ENCODE results near the gene PDE6G.

PDE6G gene

GRCh38 chr17:81656835-81657234 is 493 bp upstream of the PDE6G start:
- no peaks in the 10 kb centered on the region for H4K20me1 ChIP-seq (ENCODE audit: insufficient read depth, low read length, poor library complexity, severe bottlenecking)
- peaks cover 32% of the 10 kb centered on the region for H3K4me1 ChIP-seq (ENCODE audit: insufficient read depth, low read length, poor library complexity, severe bottlenecking)
- H3K9me2 ChIP-seq (replicated peaks; ENCODE audit: low read depth, low read length) = no peaks in the 10 kb centered on the region
- H2AFZ ChIP-seq (ENCODE audit: low read length) = no peak overlapping the region
- H3K27me3 ChIP-seq (ENCODE audit: insufficient read depth, low read length, poor library complexity, severe bottlenecking) = no peaks in the 10 kb centered on the region
- peak overlapping the region; percentile 55 for H3K4me2 ChIP-seq (ENCODE audit: low read depth, low read length, poor library complexity, severe bottlenecking)
- no peaks in the 10 kb centered on the region for H3K36me3 ChIP-seq (ENCODE audit: insufficient read depth, low read length)
- peak overlapping the region; percentile 37 for H3K9ac ChIP-seq (ENCODE audit: low read depth, low read length, poor library complexity, severe bottlenecking)
- H3K79me2 ChIP-seq (ENCODE audit: insufficient read depth, low read length) = no peaks in the 10 kb centered on the region
- TF ChIP-seq, protein P1, sequence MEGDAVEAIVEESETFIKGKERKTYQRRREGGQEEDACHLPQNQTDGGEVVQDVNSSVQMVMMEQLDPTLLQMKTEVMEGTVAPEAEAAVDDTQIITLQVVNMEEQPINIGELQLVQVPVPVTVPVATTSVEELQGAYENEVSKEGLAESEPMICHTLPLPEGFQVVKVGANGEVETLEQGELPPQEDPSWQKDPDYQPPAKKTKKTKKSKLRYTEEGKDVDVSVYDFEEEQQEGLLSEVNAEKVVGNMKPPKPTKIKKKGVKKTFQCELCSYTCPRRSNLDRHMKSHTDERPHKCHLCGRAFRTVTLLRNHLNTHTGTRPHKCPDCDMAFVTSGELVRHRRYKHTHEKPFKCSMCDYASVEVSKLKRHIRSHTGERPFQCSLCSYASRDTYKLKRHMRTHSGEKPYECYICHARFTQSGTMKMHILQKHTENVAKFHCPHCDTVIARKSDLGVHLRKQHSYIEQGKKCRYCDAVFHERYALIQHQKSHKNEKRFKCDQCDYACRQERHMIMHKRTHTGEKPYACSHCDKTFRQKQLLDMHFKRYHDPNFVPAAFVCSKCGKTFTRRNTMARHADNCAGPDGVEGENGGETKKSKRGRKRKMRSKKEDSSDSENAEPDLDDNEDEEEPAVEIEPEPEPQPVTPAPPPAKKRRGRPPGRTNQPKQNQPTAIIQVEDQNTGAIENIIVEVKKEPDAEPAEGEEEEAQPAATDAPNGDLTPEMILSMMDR (conservative IDR thresholded peaks at IDR 0.05; ENCODE audit: low read length) = no peak
- TF ChIP-seq EZH2phosphoT487 (IDR thresholded peaks at IDR 0.05; ENCODE audit: borderline replicate concordance) = no peak
- H3K9me3 ChIP-seq (ENCODE audit: insufficient read depth, low read depth, low read length) = no peaks in the 10 kb centered on the region
- H3K4me3 ChIP-seq (ENCODE audit: low read length, poor library complexity, severe bottlenecking) = peak overlapping the region; percentile 16
- H3F3A ChIP-seq (ENCODE audit: low read depth) = no peaks in the 10 kb centered on the region

GRCh38 chr17:81655378-81656117 is 794 bp downstream of the PDE6G start:
- Histone ChIP-seq H3K27me3 (ENCODE audit: insufficient read depth, low read length, poor library complexity, severe bottlenecking) (no peaks in the 10 kb centered on the region), H3K9me2 (replicated peaks; ENCODE audit: low read depth, low read length) (no peaks in the 10 kb centered on the region), H4K20me1 (ENCODE audit: insufficient read depth, low read length, poor library complexity, severe bottlenecking) (no peaks in the 10 kb centered on the region), H3K9ac (ENCODE audit: low read depth, low read length, poor library complexity, severe bottlenecking) (no peak overlapping the region), H3K4me3 (ENCODE audit: low read length, poor library complexity, severe bottlenecking) (no peak overlapping the region), H3K9me3 (ENCODE audit: insufficient read depth, low read depth, low read length) (no peaks in the 10 kb centered on the region), H3F3A (ENCODE audit: low read depth) (no peaks in the 10 kb centered on the region), H2AFZ (ENCODE audit: low read length) (no peak overlapping the region), H3K36me3 (ENCODE audit: insufficient read depth, low read length) (no peaks in the 10 kb centered on the region), H3K4me2 (ENCODE audit: low read depth, low read length, poor library complexity, severe bottlenecking) (no peak overlapping the region), H3K79me2 (ENCODE audit: insufficient read depth, low read length) (no peaks in the 10 kb centered on the region), H3K4me1 (ENCODE audit: insufficient read depth, low read length, poor library complexity, severe bottlenecking) (peaks cover 32% of the 10 kb centered on the region)
- no peak for TF ChIP-seq EZH2phosphoT487 (IDR thresholded peaks at IDR 0.05; ENCODE audit: borderline replicate concordance)
- TF ChIP-seq, protein P1 (conservative IDR thresholded peaks at IDR 0.05; ENCODE audit: low read length) = no peak

GRCh38 chr17:81652906-81653771 is 3.2 kb downstream of the PDE6G start:
- peak overlapping the region; percentile 90 for H3K4me2 ChIP-seq (ENCODE audit: low read depth, low read length, poor library complexity, severe bottlenecking)
- peak overlapping the region; percentile 82 for H3K4me3 ChIP-seq (ENCODE audit: low read length, poor library complexity, severe bottlenecking)

More at GRCh38 chr17:81652906-81653771, 3.2 kb downstream of the PDE6G start:
- H4K20me1 ChIP-seq (ENCODE audit: insufficient read depth, low read length, poor library complexity, severe bottlenecking) = no peaks in the 10 kb centered on the region
- H3K9me3 ChIP-seq (ENCODE audit: insufficient read depth, low read depth, low read length) = no peaks in the 10 kb centered on the region
- no peaks in the 10 kb centered on the region for H3K79me2 ChIP-seq (ENCODE audit: insufficient read depth, low read length)
- TF ChIP-seq, protein P1 (conservative IDR thresholded peaks at IDR 0.05; ENCODE audit: low read length) = no peak
- no peak for TF ChIP-seq EZH2phosphoT487 (IDR thresholded peaks at IDR 0.05; ENCODE audit: borderline replicate concordance)
- H3K36me3 ChIP-seq (ENCODE audit: insufficient read depth, low read length) = no peaks in the 10 kb centered on the region
- no peaks in the 10 kb centered on the region for H3K27me3 ChIP-seq (ENCODE audit: insufficient read depth, low read length, poor library complexity, severe bottlenecking)
- H3F3A ChIP-seq (ENCODE audit: low read depth) = no peaks in the 10 kb centered on the region
- peak overlapping the region; percentile 87 for H2AFZ ChIP-seq (ENCODE audit: low read length)
- peak overlapping the region; percentile 83 for H3K9ac ChIP-seq (ENCODE audit: low read depth, low read length, poor library complexity, severe bottlenecking)
- H3K4me1 ChIP-seq (ENCODE audit: insufficient read depth, low read length, poor library complexity, severe bottlenecking) = peaks cover 32% of the 10 kb centered on the region
- no peaks in the 10 kb centered on the region for H3K9me2 ChIP-seq (replicated peaks; ENCODE audit: low read depth, low read length)
